ENCODE data around the gene PANK3.
"Not testable (repeated sequence)": the region's sequence is repeated elsewhere in the genome, so short reads cannot be mapped to it uniquely, and the experiment has no call there.

The PANK3 gene

GRCh38 chr5:168549554-168549953, 29.6 kb downstream of the PANK3 start:
- no peak for DNase-seq

DNA sequence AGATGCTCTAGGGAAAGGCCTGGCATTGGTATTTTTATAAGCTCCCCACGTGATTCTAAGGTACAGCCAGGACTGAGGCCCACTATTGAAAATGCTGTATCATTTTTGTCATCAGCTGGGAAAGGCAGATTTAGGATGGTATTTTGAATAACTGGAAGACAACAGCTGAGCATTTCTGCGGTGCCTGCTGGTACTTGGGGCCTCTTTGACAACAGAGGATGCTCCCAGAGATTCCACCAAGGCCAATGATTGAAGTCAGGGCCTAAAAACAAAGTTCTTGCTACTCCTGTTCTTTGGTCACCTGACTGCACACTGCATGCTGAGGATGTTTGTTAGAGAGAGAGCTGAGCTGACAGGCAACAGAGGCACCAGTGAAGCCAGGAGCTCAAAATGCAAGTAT, 42.0 kb downstream of the PANK3 start:
- DNase-seq: no peak

- DNase-seq: not testable (repeated sequence)
Measured at GRCh38 chr5:168534351-168534750, 44.8 kb downstream of the PANK3 start.

GRCh38 chr5:168531987-168532864, 46.9 kb downstream of the PANK3 start:
- no peak for DNase-seq

DNA sequence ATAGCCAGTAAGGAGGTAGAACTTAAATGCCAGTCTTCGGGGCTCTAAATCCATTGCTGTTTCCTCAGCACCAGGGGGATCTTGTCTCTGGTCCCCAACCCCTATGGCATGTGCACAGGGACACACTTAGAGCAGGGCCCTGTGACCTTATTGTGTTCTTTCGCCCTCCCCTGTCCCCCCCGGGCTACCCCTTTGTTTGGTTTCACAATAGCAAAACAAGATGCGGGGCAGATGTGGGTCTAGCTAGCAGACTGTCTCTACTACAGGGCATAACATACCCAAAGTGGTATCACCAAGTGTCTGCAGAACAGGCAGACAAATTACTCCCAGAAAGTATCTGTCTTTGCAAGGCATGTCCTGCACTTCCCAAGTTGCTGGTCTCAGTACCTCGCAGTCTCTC, 48.0 kb downstream of the PANK3 start:
- DNase-seq: no peak

DNA sequence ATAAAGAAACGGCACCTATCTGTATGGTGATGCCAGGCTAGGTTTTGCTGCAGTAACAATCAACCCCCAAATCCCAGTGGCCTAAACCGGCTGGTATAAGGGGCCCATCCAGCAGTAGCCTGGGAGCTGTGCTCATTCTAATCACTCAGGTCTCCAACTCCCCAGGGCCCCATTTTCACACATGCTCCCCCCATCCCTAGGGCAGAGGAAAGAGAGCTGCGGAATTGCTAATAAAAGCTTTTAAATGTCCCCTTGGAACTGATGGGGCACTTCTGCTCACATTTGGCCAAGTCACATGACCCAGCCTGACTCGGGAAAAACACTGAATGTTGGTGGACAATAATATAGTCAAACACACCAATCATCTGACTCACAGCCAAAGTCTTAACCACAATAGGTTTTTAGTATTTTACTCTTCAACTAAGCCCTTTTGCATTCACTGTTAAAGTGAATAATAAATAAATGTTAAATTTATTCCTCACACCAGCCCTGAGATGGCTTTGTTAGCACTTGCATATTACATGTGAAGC, 48.5 kb downstream of the PANK3 start:
- no peak for DNase-seq

DNA sequence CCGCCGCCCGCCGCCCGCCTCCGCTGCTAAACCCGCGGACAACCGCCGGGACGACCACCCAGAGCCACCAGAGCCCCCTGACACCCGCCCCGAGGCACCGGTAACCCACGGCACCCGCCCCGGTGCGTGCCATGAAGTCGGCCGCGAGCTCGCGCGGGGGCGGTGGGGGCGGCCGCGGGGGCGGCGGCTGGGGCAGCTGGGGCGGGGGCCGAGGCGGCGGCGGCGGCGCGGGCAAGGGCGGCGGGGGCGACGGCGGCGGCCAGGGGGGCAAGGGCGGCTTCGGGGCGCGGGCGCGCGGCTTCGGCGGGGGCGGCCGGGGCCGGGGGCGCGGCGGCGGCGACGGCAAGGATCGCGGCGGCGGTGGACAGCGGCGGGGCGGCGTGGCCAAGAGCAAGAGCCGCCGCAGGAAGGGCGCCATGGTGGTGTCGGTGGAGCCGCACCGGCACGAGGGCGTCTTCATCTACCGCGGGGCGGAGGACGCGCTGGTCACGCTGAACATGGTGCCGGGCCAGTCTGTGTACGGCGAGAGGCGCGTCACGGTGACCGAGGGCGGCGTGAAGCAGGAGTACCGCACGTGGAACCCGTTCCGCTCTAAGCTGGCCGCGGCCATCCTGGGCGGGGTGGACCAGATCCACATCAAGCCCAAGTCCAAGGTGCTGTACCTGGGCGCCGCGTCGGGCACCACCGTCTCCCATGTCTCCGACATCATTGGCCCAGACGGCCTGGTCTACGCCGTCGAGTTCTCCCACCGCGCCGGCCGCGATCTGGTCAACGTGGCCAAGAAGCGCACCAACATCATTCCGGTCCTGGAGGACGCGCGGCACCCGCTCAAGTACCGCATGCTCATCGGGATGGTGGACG, 49.6 kb downstream of the PANK3 start:
- DNase-seq: no peak

- peak; percentile 41 for DNase-seq
Measured at GRCh38 chr5:168528521-168529373, 50.4 kb downstream of the PANK3 start, which contains the start of gene FBLL1. Gene FBLL1, plus strand, starts transcription at chr5:168529305. Its CDS starts 200 bp downstream, at chr5:168529505.

- no peak for DNase-seq
Measured at GRCh38 chr5:168527756-168528295, 51.3 kb downstream of the PANK3 start.

DNA sequence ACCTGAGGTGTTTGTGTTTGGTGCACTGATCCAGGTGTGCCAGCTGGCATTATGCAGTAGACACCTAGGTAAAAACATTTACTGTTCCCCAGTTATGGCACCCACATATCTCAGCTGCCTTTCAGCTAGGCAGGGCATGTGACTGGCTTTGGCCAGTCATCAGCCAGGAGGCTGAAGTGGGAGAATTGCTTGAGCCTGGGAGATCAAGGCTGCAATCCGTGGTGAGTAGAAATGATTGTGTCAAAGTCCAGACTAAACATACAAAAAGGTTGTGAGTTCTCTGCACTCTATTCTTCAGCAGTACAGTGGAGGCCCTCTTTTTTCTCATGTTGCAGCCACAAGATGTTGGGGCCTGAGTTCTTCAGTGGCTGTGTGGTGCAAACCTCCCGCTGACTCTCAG, 53.3 kb downstream of the PANK3 start:
- no peak for DNase-seq

GRCh38 chr5:168513861-168514428, 65.2 kb downstream of the PANK3 start:
- DNase-seq: no peak

GRCh38 chr5:168502563-168503237, 76.5 kb downstream of the PANK3 start:
- DNase-seq: no peak

All from activated CD4-positive, alpha-beta T cell treated with anti-CD3 and anti-CD28 coated beads, Interleukin-10, Interleukin-2, amounts not matched to agents 100 ng/mL and 50 ng/mL, durations not matched to agents 16 hours and 8 hours (primary cell).